Uterus (tissue), 2 donors: ENCODE data around the gene LCP2.
"Not testable (repeated sequence)": the region's sequence is repeated elsewhere in the genome, so short reads cannot be mapped to it uniquely, and the experiment has no call there.

Experiments
- CTCF ChIP-seq, 4 experiments: fragments of 200-600 bp in 2 of 4; fragments of 450-650 bp in 2 of 4; sonication (generic) in 2 of 4; IDR thresholded peaks; one replicate each; pipeline ENCODE4 v1.5.1; 2016 to 2019; ENCODE audit warnings: antibody characterized with exemption in 4 of 4, mild to moderate bottlenecking in 2 of 4, moderate library complexity in 1 of 4
- POLR2A ChIP-seq, 2 donors: fragments of 450-650 bp; IDR thresholded peaks; one replicate each; pipeline ENCODE4 v1.6.1; 2016; ENCODE audit warnings: antibody characterized with exemption in 2 of 2, mild to moderate bottlenecking in 1 of 2, moderate library complexity in 1 of 2

DNA sequence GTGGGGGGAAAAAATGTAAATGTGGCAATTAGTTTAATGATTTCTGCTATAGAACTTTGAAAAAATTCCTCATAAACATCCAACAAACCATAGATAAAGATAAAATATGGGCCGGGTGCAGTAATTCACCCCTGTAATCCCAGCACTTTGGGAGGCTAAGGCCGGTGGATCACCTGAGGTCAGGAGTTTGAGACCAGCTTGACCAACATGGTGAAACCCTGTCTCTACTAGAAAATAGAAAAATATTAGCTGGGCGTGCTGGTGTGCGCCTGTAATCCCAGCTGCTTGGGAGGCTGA, 48.7 kb downstream of the LCP2 start:
- TF ChIP-seq POLR2A, CTCF (IDR thresholded peaks at IDR 0.05): not testable (repeated sequence)
